Measurements from ENCODE around the gene CCDC106.

- TF ChIP-seq CTCF (IDR thresholded peaks at IDR 0.05; ENCODE audit: low read length) (no peak), EZH2 (optimal IDR thresholded peaks at IDR 0.05; ENCODE audit: low read depth, low read length) (no peak)
Measured at GRCh38 chr19:55602104-55603001, 45.7 kb upstream of the CCDC106 start.

Data from MM.1S (cell line).